Calu3 (cell line): ENCODE measurements around the gene ARRDC4. TPM values are rescaled to one million over a fixed set of nuclear protein-coding genes. Genes with fewer than 3 reads are reported as not detected.

Experiments
- BruUV-seq: library from RNA; stranded (reverse); fragments of 400-500 nt; replicated peaks from 2 replicates; lab custom pipeline; 2021; lab: Mats Ljungman, UMichigan
- CTCF ChIA-PET: fragments of 300-600 bp; sonication (Branson Sonifier 250); formaldehyde crosslinking; loops from one replicate; lab custom pipeline; 2022; ENCODE audit warnings: antibody characterized with exemption; lab: Charles Lee
- DNase-seq: peaks from one replicate; pipeline ENCODE4 v3.0.0; 2022
- H3K27ac Mint-ChIP-seq: one replicate; pipeline ENCODE4 v1.8.0; 2022; ENCODE audit warnings: mixed read lengths; ENCODE audit not compliant: unreplicated experiment
- H3K27me3 Mint-ChIP-seq: one replicate; pipeline ENCODE4 v1.8.0; 2022; ENCODE audit warnings: mixed read lengths; ENCODE audit not compliant: unreplicated experiment
- H3K36me3 Mint-ChIP-seq: one replicate; pipeline ENCODE4 v1.8.0; 2022; ENCODE audit warnings: mild to moderate bottlenecking, moderate library complexity, mixed read lengths; ENCODE audit not compliant: insufficient read depth, unreplicated experiment
- H3K4me1 Mint-ChIP-seq: one replicate; pipeline ENCODE4 v1.8.0; 2022; ENCODE audit warnings: mild to moderate bottlenecking, low read depth, mixed read lengths; ENCODE audit not compliant: unreplicated experiment
- H3K4me3 Mint-ChIP-seq: one replicate; pipeline ENCODE4 v1.8.0; 2022; ENCODE audit warnings: mild to moderate bottlenecking, low read depth, moderate library complexity, mixed read lengths; ENCODE audit not compliant: unreplicated experiment
- H3K9me3 Mint-ChIP-seq: one replicate; pipeline ENCODE4 v1.8.0; 2022; ENCODE audit warnings: low read depth, mixed read lengths; ENCODE audit not compliant: unreplicated experiment
- CTCF ChIP-seq: fragments of 200-600 bp; IDR thresholded peaks from one replicate; pipeline ENCODE4 v1.8.0; 2022; ENCODE audit warnings: antibody characterized with exemption; ENCODE audit not compliant: unreplicated experiment
- intact Hi-C: fragments of 100-400 bp; cut with micrococcal nuclease; formaldehyde crosslinking; loops from one replicate; pipeline ENCODE4 v1.10.0; 2022; ENCODE audit not compliant: unreplicated experiment
- total RNA-seq: library from RNA; stranded (reverse); gene quantifications from 2 replicates; pipeline ENCODE4 v1.2.3, GENCODE V29; 2022

The ARRDC4 gene
- total RNA-seq, 1 experiment from 2014 or later, result 3.0 TPM

GRCh38 chr15:98002419-98002818 is 41.9 kb downstream of the ARRDC4 start:
- Mint-ChIP-seq H3K4me3 (no peak overlapping the region), H3K9me3 (no peaks in the 10 kb centered on the region), H3K36me3 (no peaks in the 10 kb centered on the region), H3K27ac (no peak overlapping the region), H3K4me1 (no peaks in the 10 kb centered on the region), H3K27me3 (no peaks in the 10 kb centered on the region)
- no peak for DNase-seq
- no peak for TF ChIP-seq CTCF
- no TSS peak for BruUV-seq
- intact Hi-C loops, result no loop called here
- CTCF ChIA-PET, result no interaction called here

DNA sequence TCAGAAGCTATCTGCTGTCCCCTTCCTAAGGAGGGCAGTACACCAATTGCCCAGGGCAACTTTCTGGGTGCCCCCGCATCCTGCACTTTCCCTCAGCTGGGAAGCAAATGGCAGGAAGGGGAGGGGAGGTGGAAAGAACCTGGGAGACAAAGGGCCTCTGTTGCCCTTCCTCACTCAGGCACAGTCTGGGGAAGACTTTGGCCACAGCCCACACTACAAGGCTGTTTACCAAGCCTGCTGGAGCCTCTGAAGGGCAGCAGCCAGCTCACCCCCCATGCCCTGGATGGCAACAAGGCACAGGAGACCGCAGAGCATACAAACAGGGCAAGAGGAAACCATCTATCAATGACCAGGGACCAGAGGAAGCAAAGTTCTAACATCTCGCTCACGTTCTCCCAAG is 42.4 kb downstream of the ARRDC4 start:
- BruUV-seq, result no TSS peak
- peak; percentile 56 for DNase-seq
- H3K4me3 Mint-ChIP-seq, result no peak overlapping the region
- intact Hi-C loops, result no loop called here
- H3K4me1 Mint-ChIP-seq, result no peaks in the 10 kb centered on the region
- CTCF ChIA-PET, result no interaction called here
- TF ChIP-seq CTCF, result no peak
- H3K27ac Mint-ChIP-seq, result no peak overlapping the region
- no peaks in the 10 kb centered on the region for H3K9me3 Mint-ChIP-seq
- no peaks in the 10 kb centered on the region for H3K36me3 Mint-ChIP-seq
- no peaks in the 10 kb centered on the region for H3K27me3 Mint-ChIP-seq

DNA sequence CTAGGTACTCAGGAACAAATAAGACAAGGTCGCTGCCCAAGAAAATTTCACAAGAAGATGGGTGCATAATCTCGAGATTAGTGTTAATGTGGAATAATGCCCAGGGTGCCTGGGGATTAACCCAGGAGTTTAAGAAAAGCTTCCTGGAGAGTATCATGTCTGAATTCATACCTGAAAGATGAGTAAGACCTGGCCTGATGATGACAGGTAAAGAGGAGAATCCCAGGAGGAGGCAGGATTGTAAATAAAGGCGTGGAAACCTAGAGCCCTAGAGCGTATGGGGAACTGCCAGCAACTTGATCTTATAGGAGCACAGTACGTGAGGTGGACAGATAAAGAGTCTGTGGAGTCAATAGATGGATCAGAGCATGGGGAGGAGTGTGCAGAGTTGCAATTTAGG is 43.0 kb downstream of the ARRDC4 start:
- DNase-seq, result no peak
- no TSS peak for BruUV-seq
- intact Hi-C loops, result no loop called here
- H3K9me3 Mint-ChIP-seq, result no peaks in the 10 kb centered on the region
- H3K27me3 Mint-ChIP-seq, result no peaks in the 10 kb centered on the region
- no peaks in the 10 kb centered on the region for H3K4me1 Mint-ChIP-seq
- CTCF ChIA-PET, result no interaction called here
- H3K4me3 Mint-ChIP-seq, result no peak overlapping the region
- TF ChIP-seq CTCF, result no peak
- H3K27ac Mint-ChIP-seq, result no peak overlapping the region
- H3K36me3 Mint-ChIP-seq, result no peaks in the 10 kb centered on the region

- H3K27ac Mint-ChIP-seq, result no peak overlapping the region
- no peaks in the 10 kb centered on the region for H3K27me3 Mint-ChIP-seq
- H3K36me3 Mint-ChIP-seq, result no peaks in the 10 kb centered on the region
- intact Hi-C loops, result no loop called here
- H3K4me3 Mint-ChIP-seq, result no peak overlapping the region
- H3K4me1 Mint-ChIP-seq, result no peaks in the 10 kb centered on the region
- DNase-seq, result no peak
- BruUV-seq, result no TSS peak
- no peak for TF ChIP-seq CTCF
- CTCF ChIA-PET, result interaction anchor here (0.5 kb wide), 2 partner anchors 19 to 1007 kb away, joined by 3 to 6 read pairs; no protein-coding TSS in a partner anchor
- H3K9me3 Mint-ChIP-seq, result no peaks in the 10 kb centered on the region
Measured at GRCh38 chr15:98003996-98004395, 43.5 kb downstream of the ARRDC4 start.
